GM21619 (cell line): ENCODE measurements around the gene AGK.
"Not testable (repeated sequence)": the region's sequence is repeated elsewhere in the genome, so short reads cannot be mapped to it uniquely, and the experiment has no call there.

ENCODE experiments used
- ATAC-seq: cut with Tn5 transposase; IDR thresholded peaks from one replicate; pipeline ENCODE4 v1.9.1; 2021; ENCODE audit not compliant: unreplicated experiment

AGK gene

GRCh38 chr7:141674702-141675101 is 123.5 kb downstream of the AGK start:
- no peak for ATAC-seq

- ATAC-seq = no peak
These were observed 124.4 kb downstream of the AGK start for GRCh38 chr7:141675436-141676215.

GRCh38 chr7:141676618-141677017 is 125.4 kb downstream of the AGK start:
- no peak for ATAC-seq

DNA sequence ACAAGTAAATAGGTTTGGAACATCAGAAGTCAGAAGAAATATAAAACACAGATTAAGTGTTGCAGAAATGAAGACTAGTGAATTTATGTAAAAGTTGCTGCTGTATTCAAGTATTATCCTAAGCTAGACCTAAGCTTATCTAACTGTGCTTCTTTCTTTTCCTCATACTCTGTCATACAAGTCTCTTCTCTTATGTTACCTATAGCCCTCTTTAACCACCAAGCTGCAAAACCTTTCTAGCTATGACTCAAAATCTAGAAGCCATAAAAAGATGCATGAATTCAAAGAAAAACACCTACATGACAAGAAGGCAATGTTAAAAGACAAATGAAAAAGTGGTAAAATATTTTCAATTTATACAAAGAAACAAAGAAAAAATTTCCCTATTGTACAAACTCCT is 127.8 kb downstream of the AGK start:
- peak; percentile 77 for ATAC-seq

DNA sequence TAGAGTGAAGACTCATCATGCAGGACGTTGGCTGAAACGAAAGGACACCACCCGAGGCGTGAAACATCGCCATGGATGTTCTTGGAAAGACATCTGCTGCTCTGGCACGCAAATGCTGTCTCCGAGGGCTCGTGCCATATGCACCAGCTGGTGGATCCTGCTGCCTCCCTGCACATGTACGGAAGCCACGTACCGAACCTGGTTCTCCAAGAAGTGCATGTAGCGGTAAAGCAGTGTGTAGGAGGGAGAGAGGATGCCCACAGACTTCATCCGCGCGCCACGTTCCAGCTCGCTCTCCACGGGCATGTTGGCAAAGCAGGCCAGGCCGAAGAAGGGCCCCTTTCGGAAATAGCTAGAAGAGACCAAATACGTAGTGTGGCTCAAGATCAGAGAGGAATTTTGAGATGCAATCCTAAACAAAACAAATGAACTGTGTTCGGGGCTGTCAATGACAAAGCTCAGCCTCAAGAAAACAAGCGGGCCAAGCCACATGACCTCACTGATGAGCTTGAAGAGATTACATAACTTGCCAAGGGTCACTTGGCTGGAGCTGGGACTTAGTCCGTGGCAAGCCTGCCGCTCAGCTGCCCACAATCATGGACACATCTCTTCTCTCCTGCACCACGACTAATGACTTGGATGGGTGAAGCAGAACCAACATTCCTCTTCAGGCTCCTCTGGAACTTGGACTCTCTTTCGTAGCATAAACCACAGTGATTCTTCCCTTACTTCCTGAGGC is 134.2 kb downstream of the AGK start:
- ATAC-seq = no peak

- no peak for ATAC-seq
These were observed 134.9 kb downstream of the AGK start for GRCh38 chr7:141686074-141686473.

DNA sequence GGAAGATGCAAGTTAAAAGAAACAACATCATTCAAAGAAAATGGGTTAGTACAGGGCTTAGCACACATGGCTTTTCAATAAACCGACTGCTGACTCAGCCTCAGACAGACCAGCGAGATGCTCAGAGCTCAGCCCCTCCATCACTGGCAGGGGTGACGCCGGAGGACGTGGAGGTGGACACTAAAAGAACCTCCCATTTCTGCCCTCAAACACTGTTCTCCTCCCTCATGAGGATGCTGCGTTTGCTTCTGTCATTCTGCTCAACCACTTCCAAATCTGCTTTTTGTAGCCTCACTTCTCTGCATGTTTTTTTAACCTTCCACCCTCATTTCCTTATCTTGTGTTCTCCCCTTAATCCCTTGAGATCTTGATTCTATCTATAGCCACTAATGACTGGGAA is 135.5 kb downstream of the AGK start:
- ATAC-seq = no peak

- ATAC-seq = no peak
These were observed 136.8 kb downstream of the AGK start for GRCh38 chr7:141688043-141688442.

DNA sequence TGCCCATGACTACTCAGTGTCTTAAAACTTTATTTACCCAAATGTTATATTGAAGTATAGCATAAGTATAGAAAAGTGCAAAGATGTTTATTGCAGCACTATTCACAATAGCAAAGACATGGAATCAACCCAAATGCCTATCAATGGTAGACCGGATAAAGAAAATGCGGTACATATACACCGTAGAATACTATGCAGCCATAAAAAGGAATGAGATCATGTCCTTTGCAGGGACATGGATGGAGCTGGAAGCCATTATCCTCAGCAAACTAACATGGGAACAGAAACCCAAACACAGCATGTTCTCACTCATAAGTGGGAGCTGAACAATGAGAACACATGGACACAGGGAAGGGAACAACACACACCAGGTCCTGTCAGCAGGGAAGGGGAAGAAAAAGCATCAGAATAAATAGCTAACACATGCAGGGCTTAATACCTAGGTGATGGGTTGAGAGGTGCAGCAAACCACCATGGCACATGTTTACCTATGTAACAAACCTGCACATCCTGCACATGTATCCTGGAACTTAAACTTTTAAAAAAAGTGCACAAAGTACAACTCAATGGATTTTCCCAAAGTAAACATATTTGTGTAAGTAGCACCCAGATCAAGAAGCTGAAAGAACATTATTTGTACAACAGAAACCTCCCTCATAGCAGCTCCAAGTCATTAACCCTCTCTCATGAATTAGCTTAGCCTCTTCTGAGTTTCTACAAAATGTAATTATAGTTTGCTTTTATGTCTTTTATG is 138.0 kb downstream of the AGK start:
- not testable (repeated sequence) for ATAC-seq

GRCh38 chr7:141691540-141691939 is 140.3 kb downstream of the AGK start:
- ATAC-seq = no peak

DNA sequence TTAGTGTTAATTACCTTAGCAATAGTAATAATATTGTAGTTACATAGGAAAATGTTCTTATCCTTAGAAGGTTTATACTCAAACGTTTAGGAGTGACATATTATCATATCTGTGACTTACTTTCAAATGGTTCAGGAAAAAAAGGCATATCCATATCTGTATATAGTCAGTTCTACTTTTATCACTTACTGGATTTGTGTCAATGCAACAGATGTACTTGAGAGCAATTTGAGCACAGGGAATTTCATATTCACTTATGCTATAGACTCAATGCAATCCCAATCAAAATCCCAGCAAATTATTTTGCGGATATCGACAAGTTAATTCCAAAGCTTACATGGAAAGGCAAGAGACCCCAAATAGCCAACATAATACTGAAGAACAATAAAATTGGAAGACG is 140.8 kb downstream of the AGK start:
- ATAC-seq = no peak

DNA sequence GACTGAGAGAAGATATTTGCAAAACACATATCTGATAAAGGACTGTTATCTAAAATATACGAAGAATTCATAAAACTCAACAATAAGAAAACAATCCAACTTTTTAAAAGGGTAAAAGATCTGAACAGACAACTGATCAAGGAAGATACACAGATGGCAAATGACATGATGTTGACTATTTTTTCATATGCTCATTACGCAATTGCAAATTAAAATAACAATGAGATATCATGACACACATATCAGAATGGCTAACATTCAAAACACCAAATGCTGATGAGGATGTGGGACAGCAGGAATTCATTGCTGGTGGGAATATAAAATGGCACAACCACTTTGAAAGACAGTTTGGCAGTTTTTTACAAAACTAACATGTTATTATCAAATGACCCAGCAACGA is 141.9 kb downstream of the AGK start:
- no peak for ATAC-seq

- ATAC-seq = no peak
These were observed 144.6 kb downstream of the AGK start for GRCh38 chr7:141695803-141696289.

GRCh38 chr7:141696348-141696747 is 145.1 kb downstream of the AGK start:
- no peak for ATAC-seq

GRCh38 chr7:141697211-141697871 is 146.1 kb downstream of the AGK start:
- no peak for ATAC-seq

GRCh38 chr7:141698247-141699015 is 147.2 kb downstream of the AGK start:
- no peak for ATAC-seq

- no peak for ATAC-seq
These were observed 148.7 kb downstream of the AGK start for GRCh38 chr7:141699860-141700259.

DNA sequence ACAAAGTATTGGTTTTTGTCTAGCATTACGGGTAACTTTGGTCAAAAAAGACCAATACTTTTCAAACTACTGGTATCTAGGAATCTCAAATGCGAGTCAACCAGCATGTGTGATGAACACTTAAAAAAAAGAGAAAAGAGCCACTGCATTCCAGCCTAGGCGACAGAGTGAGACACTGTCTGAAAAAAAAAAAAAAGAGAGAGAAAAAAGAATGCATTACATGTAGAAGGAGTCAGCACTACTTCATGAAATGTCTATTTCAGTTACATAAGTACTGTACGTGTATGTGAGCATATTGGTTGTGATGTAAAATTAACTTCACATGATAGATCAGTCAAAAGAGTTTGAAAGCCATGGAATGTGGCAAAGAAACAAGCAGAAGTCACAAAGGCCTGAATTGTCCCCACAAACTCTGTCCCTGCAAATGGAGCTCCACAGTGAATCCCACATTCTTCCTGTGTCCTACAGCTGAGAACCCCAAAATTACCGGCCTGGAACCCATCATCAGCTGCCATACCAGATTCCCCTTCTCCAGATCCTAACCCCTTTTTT is 149.2 kb downstream of the AGK start:
- ATAC-seq = no peak

DNA sequence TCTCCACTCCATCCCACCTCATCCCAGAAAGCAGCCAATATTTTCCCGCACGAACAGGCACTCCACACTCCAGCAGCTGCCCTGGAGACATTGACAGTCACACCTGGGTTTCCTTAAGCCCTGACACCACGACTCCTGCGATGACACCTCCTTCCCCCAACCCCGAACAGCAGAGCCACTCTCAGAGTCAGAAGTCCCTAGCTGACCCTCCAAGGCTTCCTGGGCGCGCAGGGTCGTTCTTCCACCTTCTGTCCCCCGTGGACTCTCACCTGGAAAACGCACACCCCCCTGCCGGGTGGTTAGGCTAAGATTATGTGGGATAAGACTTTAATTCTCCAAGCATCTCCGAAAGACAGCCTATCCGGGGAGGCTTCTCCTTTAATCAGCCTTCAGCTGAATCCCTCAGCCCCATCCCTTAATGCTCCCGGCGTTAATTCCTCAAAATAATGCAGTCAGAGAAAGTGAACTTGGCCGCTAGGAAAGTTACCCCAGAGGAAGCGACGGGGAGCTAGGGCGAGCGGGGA is 149.7 kb downstream of the AGK start:
- no peak for ATAC-seq
